Ramos (cell line): Measurements from ENCODE around the gene CTPS2.
"Not testable (repeated sequence)": the region's sequence is repeated elsewhere in the genome, so short reads cannot be mapped to it uniquely, and the experiment has no call there.

Experiments used
- in situ Hi-C: fragments of 300-500 bp; cut with MboI; formaldehyde crosslinking; loops from one replicate; pipeline ENCODE4 v1.14.3; 2022; ENCODE audit warnings: low sequenced_read_pairs; ENCODE audit not compliant: unreplicated experiment

Gene CTPS2

GRCh38 chrX:16578218-16578617 is 134.3 kb downstream of the CTPS2 start:
- in situ Hi-C loops, result no loop called here

- in situ Hi-C loops, result no loop called here
Observed at GRCh38 chrX:16577483-16578029, 134.9 kb downstream of the CTPS2 start.

- in situ Hi-C loops, result not testable (repeated sequence)
Observed at GRCh38 chrX:16575388-16575787, 137.1 kb downstream of the CTPS2 start.

DNA sequence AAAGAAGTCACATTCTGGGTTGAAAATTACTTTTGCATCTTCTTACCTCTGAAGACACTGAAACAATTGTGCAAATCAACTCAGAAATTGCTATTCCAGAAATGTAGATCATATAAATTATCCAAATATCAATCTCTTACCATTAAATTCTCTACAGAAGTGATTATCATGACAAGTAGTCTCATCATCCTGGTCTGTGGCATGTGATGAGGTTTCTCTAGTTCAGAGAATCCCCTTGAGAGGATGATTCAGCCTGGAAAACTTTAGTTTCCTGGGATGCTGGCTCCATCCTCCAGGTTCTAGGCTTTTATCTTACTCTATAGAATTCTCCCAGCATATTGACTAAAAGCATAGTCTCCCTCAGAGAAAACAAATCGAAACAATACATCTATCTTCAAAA is 138.7 kb downstream of the CTPS2 start:
- in situ Hi-C loops, result no loop called here

GRCh38 chrX:16567681-16568080 is 144.8 kb downstream of the CTPS2 start:
- in situ Hi-C loops, result no loop called here

GRCh38 chrX:16566571-16566970 is 145.9 kb downstream of the CTPS2 start:
- in situ Hi-C loops, result no loop called here

- in situ Hi-C loops, result no loop called here
Observed at GRCh38 chrX:16560173-16560572, 152.3 kb downstream of the CTPS2 start.

DNA sequence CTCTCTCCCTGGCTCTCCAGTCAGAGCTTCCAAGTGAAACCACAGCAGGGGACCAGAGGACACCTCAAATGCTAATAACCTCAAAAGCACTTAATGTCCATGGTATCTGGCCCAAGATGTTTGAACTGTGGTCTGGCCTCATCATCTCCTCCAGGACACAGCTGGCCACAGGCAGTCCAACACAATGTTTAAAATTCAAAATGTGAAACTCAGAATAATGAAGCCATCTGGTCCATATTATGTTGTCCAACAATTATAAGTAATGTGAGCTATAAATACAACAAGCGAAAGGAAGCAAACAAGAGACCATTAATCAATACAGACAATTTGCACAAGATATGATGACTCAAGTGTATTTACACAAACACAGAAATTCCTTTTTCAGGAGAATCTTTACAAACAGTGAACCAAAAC is 153.3 kb downstream of the CTPS2 start:
- in situ Hi-C loops, result no loop called here

GRCh38 chrX:16558489-16558888 is 154.0 kb downstream of the CTPS2 start:
- in situ Hi-C loops, result no loop called here

DNA sequence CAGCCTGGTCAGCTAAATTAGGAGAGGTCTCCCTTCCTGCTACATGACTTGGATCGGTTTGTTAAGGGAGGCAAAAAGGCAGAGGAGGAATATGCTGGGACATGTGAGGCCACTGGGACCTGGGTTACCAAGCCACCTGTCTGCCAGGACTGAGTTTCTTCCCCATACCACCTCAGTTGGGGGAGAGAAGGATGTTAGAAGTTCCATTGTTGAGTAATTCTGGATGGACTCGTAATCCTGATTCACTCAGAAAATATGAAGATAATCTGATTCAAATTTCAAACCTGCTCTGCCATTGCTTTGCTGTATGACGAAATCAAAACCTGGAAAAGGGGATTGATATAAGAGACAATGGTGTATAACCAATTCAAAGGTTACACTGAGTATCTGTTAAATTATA is 159.9 kb downstream of the CTPS2 start:
- in situ Hi-C loops, result no loop called here

DNA sequence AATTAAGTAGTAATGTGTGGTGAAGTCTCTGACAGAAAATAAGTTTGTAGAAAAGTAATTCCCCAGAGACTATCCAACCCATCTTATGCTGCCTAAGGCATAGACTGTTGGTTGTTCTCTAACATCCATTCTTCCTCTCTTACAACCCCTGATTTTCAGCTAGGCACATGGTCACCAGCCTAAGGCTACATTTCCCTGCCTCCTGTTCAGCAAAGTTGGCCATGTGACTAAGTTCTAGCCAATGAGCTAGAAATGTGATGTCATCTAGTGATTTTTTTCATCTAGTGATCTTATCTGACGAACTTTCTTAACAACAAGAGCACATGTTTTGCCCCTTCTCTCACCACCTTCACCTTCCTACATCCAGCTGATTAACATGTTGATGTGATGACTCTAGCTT is 164.8 kb downstream of the CTPS2 start:
- in situ Hi-C loops, result no loop called here

DNA sequence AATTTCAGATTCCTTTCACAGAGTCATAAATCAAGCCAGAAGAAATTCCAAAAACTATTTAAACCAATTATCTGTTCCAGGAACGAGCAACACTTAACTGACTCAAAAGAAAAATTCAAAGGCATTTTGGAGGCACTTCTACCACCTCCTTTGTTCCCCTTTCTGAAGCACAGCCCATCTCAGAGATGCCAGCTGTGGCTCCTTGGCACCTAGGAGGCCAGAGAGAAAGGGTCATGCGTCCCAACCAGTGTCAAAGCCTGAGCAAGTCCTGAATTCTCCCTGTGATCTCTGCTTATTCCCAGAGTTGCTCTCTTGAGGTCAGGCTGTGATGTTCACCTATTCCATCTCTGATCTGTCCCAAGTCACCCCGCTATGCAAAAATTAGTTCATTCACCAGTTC is 167.5 kb downstream of the CTPS2 start:
- in situ Hi-C loops, result no loop called here
